MCF 10A (cell line): ENCODE results near the gene SPINK2. TPM values are rescaled to one million over a fixed set of nuclear protein-coding genes. Genes with fewer than 3 reads are reported as not detected.

Experiments used
- BruUV-seq: library from RNA; stranded (reverse); fragments of 400-500 nt; replicated peaks from 2 replicates; lab custom pipeline; 2021; lab: Mats Ljungman, UMichigan
- CTCF ChIA-PET: fragments of 300-600 bp; sonication (Branson Sonifier 250); formaldehyde crosslinking; extraction: SDS; loops from one replicate; lab custom pipeline; 2021; ENCODE audit warnings: antibody characterized with exemption, inconsistent platforms; lab: Yijun Ruan, JAX
- POLR2A ChIA-PET: fragments of 300-600, 350-650 bp; sonication (Branson Sonifier 250); formaldehyde crosslinking; extraction: SDS; loops from one replicate; lab custom pipeline; 2020; ENCODE audit warnings: antibody characterized with exemption, inconsistent platforms; lab: Yijun Ruan, JAX
- DNase-seq: peaks from one replicate; pipeline ENCODE4 v3.0.0-alpha.2; 2018; ENCODE audit not compliant: unreplicated experiment
- H3K27ac Mint-ChIP-seq: one replicate; pipeline ENCODE4 v1.8.0; 2022; ENCODE audit warnings: mild to moderate bottlenecking, low read depth, mixed read lengths; ENCODE audit not compliant: unreplicated experiment
- H3K27me3 Mint-ChIP-seq: one replicate; pipeline ENCODE4 v1.8.0; 2022; ENCODE audit warnings: mixed read lengths; ENCODE audit not compliant: insufficient read depth, unreplicated experiment
- H3K36me3 Mint-ChIP-seq: one replicate; pipeline ENCODE4 v1.8.0; 2022; ENCODE audit warnings: mild to moderate bottlenecking, moderate library complexity, mixed read lengths; ENCODE audit not compliant: insufficient read depth, unreplicated experiment
- H3K4me1 Mint-ChIP-seq: one replicate; pipeline ENCODE4 v1.8.0; 2022; ENCODE audit warnings: mixed read lengths; ENCODE audit not compliant: insufficient read depth, unreplicated experiment
- H3K4me3 Mint-ChIP-seq: one replicate; pipeline ENCODE4 v1.8.0; 2022; ENCODE audit warnings: mild to moderate bottlenecking, moderate library complexity, mixed read lengths; ENCODE audit not compliant: unreplicated experiment
- H3K9me3 Mint-ChIP-seq: one replicate; pipeline ENCODE4 v1.8.0; 2022; ENCODE audit warnings: mixed read lengths; ENCODE audit not compliant: unreplicated experiment
- CTCF ChIP-seq: fragments of 200-600 bp; IDR thresholded peaks from one replicate; pipeline ENCODE4 v1.8.0; 2022; ENCODE audit warnings: antibody characterized with exemption, mild to moderate bottlenecking; ENCODE audit not compliant: unreplicated experiment
- intact Hi-C: fragments of 100-400 bp; cut with micrococcal nuclease; formaldehyde crosslinking; loops from 2 replicates; pipeline ENCODE4 v1.14.1; 2022
- total RNA-seq: library from RNA; stranded (reverse); gene quantifications from 2 replicates; pipeline ENCODE4 v1.2.3, GENCODE V29; 2022

SPINK2 gene
- total RNA-seq, 1 experiment from 2014 or later = not detected

- DNase-seq = no peak
- no peaks in the 10 kb centered on the region for H3K4me1 Mint-ChIP-seq
- no peak for TF ChIP-seq CTCF
- CTCF ChIA-PET = no interaction called here
- H3K9me3 Mint-ChIP-seq = no peaks in the 10 kb centered on the region
- H3K36me3 Mint-ChIP-seq = peaks cover 6% of the 10 kb centered on the region
- intact Hi-C loops = no loop called here
- BruUV-seq = no TSS peak
- POLR2A ChIA-PET = no interaction called here
- H3K27ac Mint-ChIP-seq = no peak overlapping the region
- H3K4me3 Mint-ChIP-seq = no peak overlapping the region
- H3K27me3 Mint-ChIP-seq = no peaks in the 10 kb centered on the region
Measured at GRCh38 chr4:56791316-56791715, 30.2 kb downstream of the SPINK2 start.

GRCh38 chr4:56790691-56791091, 30.8 kb downstream of the SPINK2 start:
- CTCF ChIA-PET = interaction anchor here (1.3 kb wide), 1 partner anchor 9 kb away, joined by 6 read pairs; no protein-coding TSS in a partner anchor

DNA sequence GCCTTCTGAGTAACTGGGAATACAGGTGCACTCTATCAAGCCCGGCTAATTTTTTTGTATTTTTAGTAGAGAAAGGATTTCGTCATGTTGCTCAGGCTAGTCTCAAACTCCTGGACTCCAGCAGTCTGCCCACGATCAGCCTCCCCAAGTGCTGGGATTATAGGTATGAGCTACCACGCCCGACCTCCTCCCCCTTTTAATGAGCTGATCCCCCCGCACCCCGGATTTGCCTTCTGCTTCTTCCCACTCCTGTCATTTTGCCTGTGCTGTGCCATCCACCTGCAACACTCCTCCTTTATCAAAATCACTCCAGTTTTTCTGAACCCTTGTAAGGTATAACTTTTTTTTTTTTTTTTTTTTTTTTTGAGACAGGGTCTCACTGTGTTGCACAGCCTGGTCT, 33.4 kb downstream of the SPINK2 start:
- CTCF ChIA-PET = interaction anchor here (0.6 kb wide), 2 partner anchors 49 to 243 kb away, joined by 3 read pairs; no protein-coding TSS in a partner anchor
- no peak for DNase-seq
- POLR2A ChIA-PET = interaction anchor here (0.8 kb wide), 1 partner anchor 11 kb away, joined by 3 read pairs; no protein-coding TSS in a partner anchor
- no peaks in the 10 kb centered on the region for H3K27me3 Mint-ChIP-seq
- intact Hi-C loops = no loop called here
- H3K9me3 Mint-ChIP-seq = no peaks in the 10 kb centered on the region
- BruUV-seq = no TSS peak
- H3K27ac Mint-ChIP-seq = no peak overlapping the region
- no peak overlapping the region for H3K4me3 Mint-ChIP-seq
- TF ChIP-seq CTCF = no peak
- H3K36me3 Mint-ChIP-seq = peaks cover 1% of the 10 kb centered on the region
- peaks cover 4% of the 10 kb centered on the region for H3K4me1 Mint-ChIP-seq

More at GRCh38 chr4:56790691-56791091, 30.8 kb downstream of the SPINK2 start:
- Mint-ChIP-seq H3K27ac (no peak overlapping the region), H3K4me3 (no peak overlapping the region), H3K27me3 (no peaks in the 10 kb centered on the region), H3K9me3 (no peaks in the 10 kb centered on the region), H3K4me1 (peaks cover 4% of the 10 kb centered on the region), H3K36me3 (peaks cover 6% of the 10 kb centered on the region)
- TF ChIP-seq CTCF = no peak
- BruUV-seq = no TSS peak
- intact Hi-C loops = no loop called here
- POLR2A ChIA-PET = no interaction called here
- no peak for DNase-seq

DNA sequence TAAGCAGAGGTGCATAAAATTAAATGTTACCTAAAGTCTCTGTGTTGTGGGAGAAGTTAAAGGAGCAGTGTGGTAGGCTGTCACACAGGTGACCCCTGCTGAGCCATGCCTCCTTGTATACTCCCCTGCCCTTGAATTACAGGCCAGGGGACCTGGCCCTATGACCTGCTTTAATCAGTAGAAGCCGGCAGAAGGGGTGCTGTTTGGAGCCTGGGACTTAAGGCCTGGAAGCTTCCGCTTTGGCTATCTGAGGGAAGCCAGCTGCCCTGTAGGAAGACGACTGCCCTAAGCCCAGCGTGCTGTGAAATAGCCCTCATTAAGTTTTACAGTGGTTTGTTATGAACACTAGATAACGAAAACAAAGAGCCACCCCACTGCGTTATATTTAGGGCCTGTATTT, 34.1 kb downstream of the SPINK2 start:
- Mint-ChIP-seq H3K27me3 (no peaks in the 10 kb centered on the region), H3K9me3 (no peaks in the 10 kb centered on the region), H3K4me1 (peaks cover 4% of the 10 kb centered on the region), H3K4me3 (no peak overlapping the region), H3K36me3 (no peaks in the 10 kb centered on the region), H3K27ac (no peak overlapping the region)
- no peak for DNase-seq
- intact Hi-C loops = no loop called here
- ChIA-PET POLR2A (interaction anchor here (0.8 to 0.9 kb wide), 2 partner anchors 12 to 352 kb away, joined by 3 to 4 read pairs; partner anchors contain the start of gene PPAT), CTCF (interaction anchor here (0.8 kb wide), 1 partner anchor 12 kb away, joined by 3 read pairs; no protein-coding TSS in a partner anchor)
- TF ChIP-seq CTCF = no peak
- BruUV-seq = no TSS peak
